HG02610 (cell line): ENCODE measurements around the gene NAA16.

Source experiments
- ATAC-seq: cut with Tn5 transposase; IDR thresholded peaks from one replicate; pipeline ENCODE4 v1.9.1; 2021; ENCODE audit warnings: mild to moderate bottlenecking, moderate library complexity; ENCODE audit not compliant: unreplicated experiment

The NAA16 gene

DNA sequence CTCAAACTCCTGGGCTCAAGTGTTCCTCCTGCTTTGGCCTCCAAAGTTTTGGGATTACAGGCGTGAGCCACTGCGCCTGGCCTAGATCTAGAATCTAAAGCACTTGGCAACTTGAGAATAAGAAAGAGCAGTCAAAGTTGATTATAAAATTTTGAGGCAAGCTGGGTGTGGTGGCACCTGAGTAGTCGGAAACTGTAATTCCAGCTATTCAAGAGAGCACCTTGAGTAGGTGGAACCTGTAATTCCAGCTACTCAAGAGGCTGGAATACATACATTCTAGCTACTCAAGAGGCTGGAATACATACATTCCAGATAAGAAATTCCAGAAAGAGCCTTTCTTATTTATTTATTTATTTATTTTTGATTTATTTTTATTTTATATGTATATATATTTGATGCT lies 8.3 kb upstream of the NAA16 start:
- ATAC-seq, result no peak

- ATAC-seq, result no peak
Measured at GRCh38 chr13:41304551-41304950, 6.5 kb upstream of the NAA16 start.

GRCh38 chr13:41306271-41307145 lies 4.6 kb upstream of the NAA16 start:
- no peak for ATAC-seq

DNA sequence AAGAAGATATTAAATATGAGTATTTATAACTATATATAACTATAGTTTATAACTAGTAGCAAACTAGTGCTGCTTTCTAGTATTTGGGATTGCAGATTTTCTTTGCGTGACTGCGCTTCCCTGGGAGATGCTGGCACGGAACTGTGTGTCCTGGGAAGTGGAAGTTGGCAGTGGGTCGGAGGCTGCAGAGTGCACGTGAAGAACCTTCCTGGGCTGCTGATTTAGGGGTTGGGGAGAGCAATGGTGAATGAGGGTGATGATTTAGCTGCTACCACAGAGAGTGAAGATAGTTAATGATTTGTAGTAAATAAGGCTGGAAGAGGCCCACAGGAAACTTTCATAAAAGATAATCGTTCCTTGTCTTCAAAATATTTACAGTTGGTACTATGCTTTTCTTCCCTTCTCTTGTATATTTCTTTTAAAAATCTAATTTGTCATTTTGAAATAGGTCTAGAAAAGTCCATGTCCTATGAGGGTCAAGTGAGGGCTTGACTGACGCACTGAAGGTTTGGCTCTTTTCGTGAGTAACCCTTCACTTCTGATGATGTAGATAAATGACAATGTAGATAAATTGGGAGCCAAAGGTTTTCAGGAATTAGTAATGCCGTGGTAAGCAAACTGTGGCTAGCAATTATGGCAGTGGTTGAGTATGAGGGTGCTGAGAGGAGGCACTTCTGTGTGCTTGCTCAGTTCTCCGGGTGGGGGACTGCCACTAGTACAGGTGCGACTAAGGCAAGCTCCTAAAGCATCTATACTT lies 3.0 kb upstream of the NAA16 start:
- no peak for ATAC-seq

- peak; percentile 43 for ATAC-seq
Measured at GRCh38 chr13:41311406-41312175, 524 bp downstream of the NAA16 start.

- no peak for ATAC-seq
Measured at GRCh38 chr13:41312176-41312500, 1.1 kb downstream of the NAA16 start.

DNA sequence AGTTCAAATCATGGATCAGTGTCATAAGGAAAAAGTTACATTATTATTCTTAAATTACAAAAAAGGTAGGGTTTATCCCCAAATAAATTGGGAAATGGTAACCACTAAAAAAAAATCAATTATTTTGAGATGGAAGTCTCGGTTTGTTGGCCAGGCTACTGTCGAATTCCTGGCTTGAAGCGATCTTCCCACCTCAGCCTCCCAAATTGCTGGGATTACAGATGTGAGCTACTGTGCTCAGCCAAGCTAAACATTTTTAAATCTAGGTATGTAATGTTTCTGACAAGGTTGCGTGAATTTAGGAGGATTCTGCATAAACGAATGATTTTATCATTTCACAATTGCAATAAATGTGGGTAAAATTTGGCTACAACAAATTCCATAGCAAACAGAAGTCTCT lies 2.0 kb downstream of the NAA16 start:
- no peak for ATAC-seq

DNA sequence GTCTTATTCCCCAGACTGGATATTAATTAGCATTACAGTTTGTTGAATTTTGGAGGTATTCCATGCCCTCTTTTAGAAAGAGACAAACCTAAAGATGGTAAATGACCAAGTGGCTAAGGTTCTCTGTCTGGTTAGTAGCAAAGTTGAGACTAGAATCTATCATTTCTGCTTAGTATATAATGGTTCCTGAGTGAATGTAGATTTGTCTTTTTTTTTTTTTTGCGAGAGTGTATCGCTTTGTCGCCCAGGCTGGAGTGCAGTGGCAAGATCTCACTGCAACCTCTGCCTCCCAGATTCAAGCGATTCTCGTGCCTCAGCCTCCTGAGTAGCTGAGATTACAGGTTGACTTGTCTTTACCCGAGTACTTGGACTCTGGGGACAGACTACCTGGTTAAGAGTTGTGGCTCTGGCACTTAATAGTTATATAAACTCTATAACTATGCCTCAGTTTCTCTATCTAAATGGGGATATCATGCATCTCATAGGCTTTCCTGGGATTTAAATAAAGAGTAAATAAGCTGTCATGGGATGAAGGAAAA lies 2.7 kb downstream of the NAA16 start:
- ATAC-seq, result no peak

DNA sequence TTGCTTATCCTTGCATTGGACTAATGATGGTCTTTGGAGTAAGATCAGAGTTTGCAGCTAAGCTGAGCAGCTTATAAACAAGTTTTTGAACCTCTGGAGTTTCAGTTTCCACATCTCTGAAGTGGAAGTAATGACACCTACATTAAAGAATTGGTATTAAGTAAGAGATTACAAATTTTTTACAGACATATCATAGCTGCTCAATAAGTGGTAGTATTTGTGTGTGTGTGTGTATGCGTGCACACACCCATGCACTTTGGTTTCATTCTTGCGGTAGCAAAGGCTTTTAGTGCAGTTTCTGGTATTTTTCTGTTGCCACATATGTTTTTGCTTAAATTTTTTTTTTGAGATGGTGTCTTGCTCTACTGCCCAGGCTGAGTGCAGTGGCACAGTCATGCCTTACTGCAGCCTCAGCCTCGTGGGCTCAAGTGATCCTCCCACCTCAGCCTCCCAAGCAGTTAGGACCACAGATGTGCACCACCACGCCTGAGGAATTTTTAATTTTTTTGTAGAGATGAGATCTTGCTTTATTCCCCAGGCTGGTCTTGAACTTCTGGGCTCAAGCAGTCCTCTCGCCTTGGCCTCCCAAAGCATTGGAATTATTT lies 4.5 kb downstream of the NAA16 start:
- ATAC-seq, result no peak

GRCh38 chr13:41317243-41317642 lies 6.2 kb downstream of the NAA16 start:
- ATAC-seq, result no peak

- no peak for ATAC-seq
Measured at GRCh38 chr13:41325752-41326151, 14.7 kb downstream of the NAA16 start.

DNA sequence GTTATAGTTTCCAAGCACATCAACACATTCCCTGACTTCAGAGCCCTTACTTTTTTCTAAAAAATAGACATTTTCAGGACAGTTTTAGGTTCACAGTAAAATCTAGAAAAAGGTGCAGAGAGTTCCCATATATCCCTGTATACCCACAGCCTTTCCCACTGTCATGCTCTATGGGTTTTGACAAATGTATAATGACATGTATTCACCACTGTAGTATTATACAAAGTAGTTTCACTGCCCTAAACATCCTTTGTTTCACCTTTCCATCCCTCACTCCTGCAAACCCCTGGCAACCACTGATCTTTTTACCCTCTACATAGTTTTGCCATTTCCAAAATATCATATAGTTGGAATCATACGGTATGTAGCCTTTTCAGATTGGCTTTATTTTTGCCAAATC lies 15.6 kb downstream of the NAA16 start:
- ATAC-seq, result peak; percentile 56

DNA sequence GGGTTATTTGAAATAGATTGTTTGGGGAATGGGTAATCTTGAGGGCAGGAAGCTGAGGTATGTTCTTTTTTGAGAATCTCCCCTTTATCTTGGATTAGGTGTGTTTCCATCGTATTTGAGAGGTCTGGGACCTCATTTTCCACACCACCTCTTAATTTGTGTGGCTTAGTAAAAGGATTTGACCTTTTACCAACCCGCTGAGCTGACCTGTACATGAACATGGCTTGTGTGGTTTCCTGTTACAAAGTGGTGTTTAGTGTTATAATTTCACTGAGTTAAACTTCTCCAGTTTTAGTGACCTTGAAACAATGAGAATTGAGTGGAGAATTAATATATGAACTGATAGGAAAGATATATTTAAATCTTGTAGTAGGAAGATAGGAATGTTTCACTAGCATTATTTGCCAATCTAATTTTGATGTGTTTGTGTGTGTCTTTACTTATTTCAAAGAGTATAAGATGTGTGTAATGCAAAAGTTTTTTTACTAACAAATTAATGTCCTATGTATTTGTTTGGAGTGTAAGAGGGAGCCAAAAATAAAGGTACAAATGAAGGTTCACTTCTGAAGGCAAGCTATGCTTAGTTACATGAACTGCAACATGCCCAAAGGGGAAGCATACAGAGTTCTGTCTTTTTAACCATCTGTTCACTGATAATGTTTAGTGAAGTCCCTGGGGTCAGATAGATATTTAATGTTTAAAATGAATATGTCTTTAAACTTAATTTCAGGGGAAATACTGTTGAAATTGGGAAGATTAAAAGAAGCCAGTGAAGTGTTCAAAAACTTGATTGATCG lies 17.1 kb downstream of the NAA16 start:
- ATAC-seq, result no peak

GRCh38 chr13:41332829-41333228 lies 21.8 kb downstream of the NAA16 start:
- ATAC-seq, result no peak

- ATAC-seq, result no peak
Measured at GRCh38 chr13:41334810-41335209, 23.7 kb downstream of the NAA16 start.

DNA sequence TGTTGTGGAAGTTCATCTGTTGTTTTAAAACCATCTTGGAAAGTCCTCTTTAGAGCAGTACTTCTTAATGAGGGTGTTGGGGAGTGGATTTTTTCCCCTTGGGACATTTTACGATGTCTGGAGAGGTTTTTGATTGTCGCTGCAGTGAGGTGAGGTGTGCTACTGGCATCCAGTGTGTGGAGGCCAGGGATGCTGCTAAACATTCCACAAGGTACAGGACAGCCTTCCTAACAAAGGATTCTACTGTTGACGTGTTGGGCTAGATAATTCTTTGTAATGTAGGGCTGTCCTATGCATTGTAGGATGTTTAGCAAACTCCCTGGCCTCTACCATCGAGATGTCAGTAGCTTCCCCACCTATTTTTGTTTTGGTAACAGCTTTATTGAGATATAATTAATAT lies 33.3 kb downstream of the NAA16 start:
- ATAC-seq, result no peak

GRCh38 chr13:41345165-41345913 lies 34.3 kb downstream of the NAA16 start:
- ATAC-seq, result no peak

- no peak for ATAC-seq
Measured at GRCh38 chr13:41345914-41346589, 35.0 kb downstream of the NAA16 start.
